ENCODE data around the gene TPCN1.

The TPCN1 gene

DNA sequence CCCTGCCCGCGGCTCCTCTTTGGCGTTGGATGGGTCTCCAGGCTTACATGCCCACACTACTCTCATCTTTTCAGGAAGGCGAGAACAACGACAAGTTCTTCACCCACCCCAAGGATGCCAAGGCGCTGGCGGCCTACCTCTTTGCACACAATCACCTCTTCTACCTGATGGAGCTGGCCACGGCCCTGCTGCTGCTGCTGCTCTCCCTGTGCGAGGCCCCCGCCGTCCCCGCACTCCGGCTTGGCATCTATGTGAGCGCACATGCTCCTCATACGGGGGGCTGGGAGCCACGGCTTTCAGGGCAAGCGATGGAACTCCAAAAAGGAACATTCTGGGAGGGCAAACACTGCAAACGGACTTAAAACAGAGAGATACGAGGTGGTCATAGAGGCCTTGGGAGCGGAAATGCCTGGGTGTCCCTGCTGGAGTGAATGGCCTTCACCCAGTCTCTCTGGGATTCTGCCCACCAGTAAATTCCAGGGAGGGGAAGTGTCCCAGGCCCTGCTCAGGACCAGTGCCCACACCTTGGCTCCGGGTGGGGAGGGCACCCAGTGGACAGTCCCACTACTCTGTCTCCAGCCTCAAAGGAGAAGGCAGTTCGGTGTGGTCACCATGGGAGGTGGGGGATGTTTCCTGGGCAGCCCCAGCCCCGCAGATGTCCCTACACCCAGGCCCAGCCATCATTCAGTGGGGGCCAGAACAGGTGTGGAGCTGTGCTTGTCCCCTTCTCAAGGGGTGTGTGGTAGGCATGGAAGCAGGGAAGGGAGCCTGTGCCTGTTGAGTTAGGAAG is 45.0 kb downstream of the TPCN1 start:
- DNase-seq, result no peak

- DNase-seq, result no peak
Measured at GRCh38 chr12:113267621-113268020, 46.4 kb downstream of the TPCN1 start.

DNA sequence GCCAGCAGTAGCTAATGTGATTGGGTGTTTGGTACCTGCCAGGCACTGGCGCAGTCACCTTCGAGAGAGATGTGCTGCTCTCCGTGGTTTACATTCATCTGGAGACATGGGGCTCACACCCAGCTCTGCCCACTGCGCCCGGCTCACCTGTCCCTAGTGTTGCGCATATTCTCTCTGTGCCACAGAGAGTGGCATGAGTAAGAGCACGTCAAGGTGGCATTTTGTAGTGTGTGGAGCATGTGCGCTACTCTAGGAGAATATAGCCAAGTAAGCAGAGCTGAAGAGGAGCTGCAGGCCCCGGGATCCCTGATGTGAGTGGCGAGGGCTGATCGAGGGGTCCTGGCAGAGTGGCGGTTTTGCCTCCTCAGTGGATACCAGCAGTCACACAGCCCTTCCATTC is 46.9 kb downstream of the TPCN1 start:
- DNase-seq, result no peak

- DNase-seq, result no peak
Measured at GRCh38 chr12:113268621-113269020, 47.4 kb downstream of the TPCN1 start.

GRCh38 chr12:113269257-113269943 is 48.1 kb downstream of the TPCN1 start:
- no peak for DNase-seq

DNA sequence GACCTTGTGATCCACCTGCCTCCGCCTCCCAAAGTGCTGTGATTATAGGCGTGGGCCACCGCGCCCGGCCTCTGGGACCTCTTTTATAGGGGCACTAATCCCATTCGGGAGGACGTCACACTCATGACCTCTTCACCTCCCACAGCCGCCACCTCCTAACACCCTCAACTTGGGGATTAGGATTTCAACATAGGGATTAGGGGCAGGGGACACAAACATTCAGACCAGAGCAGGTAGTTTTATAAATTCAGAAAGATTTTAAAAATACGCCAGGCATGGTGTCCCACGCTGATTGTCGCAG is 49.4 kb downstream of the TPCN1 start:
- DNase-seq, result no peak

- no peak for DNase-seq
Measured at GRCh38 chr12:113271466-113271852, 50.2 kb downstream of the TPCN1 start.

GRCh38 chr12:113271853-113272561 is 50.7 kb downstream of the TPCN1 start:
- DNase-seq, result no peak

DNA sequence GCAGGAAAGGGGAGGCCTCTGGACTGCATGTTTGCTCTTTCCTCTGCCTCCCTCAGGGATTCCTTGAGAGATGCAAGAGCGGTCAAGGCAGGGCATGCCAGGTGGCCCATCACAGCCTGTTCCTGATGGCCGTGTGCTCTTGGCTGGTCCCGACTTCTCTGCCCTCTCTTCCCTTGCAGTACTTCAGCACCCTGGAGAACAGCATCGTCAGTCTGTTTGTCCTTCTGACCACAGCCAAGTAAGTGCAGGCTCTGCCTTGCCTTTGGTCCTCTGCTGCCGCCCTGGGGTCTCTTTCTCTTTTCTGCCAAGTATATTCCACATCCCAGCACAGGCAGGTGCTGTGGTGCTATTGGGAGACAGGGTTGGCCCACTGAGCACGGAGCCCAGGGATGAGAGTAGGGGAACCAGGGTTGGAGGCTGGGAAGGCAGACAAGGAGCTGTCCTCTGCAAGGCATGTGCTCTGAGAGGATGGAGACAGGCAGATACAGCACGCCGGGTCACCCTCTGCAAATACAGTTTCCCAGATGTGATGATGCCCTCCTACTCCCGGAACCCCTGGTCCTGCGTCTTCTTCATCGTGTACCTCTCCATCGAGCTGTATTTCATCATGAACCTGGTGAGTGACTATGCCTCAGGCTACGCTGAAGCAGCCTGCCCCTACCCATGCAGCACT is 51.9 kb downstream of the TPCN1 start:
- DNase-seq, result no peak

DNA sequence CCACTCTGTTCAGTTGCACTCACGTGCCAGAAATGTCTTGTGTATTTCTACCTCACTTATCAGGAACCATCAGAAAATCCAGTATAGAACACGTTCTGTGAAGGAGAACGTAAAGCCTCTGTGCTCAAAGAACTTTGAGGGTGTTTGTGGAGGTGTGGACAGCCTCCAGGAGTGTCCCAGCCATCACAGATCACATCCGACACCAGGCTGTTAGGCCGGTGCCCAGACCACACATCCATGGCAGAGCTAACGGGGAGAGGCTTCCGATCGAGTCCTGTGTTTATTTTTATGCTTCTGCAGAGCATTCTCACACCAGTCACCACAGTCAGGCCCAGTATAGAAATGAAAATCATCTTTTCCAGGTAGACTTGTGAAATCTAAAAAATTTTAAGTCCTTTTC is 53.6 kb downstream of the TPCN1 start:
- DNase-seq, result no peak

- DNase-seq, result no peak
Measured at GRCh38 chr12:113276306-113276705, 55.0 kb downstream of the TPCN1 start.

DNA sequence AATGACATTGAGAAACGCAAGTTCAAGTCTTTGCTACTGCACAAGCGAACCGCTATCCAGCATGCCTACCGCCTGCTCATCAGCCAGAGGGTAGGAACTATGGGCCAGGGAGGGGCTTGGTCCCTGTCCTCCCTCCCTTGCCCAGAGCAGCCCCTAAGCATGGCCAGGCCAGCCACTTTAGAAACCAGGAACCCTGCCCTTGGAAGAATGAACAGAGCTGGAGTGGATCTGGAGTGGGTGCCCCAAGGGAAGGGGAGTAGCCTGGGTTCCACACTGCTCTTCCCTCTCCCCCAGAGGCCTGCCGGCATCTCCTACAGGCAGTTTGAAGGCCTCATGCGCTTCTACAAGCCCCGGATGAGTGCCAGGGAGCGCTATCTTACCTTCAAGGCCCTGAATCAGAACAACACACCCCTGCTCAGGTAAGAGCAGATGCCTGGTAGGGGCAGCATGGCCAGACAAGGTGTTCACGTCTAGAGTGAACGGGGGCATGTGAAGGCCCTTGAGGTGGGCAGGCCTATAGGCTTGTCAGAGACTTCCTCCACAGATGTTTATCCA is 55.8 kb downstream of the TPCN1 start:
- DNase-seq, result no peak

GRCh38 chr12:113277511-113277910 is 56.2 kb downstream of the TPCN1 start:
- no peak for DNase-seq

GRCh38 chr12:113278141-113278540 is 56.9 kb downstream of the TPCN1 start:
- DNase-seq, result no peak

DNA sequence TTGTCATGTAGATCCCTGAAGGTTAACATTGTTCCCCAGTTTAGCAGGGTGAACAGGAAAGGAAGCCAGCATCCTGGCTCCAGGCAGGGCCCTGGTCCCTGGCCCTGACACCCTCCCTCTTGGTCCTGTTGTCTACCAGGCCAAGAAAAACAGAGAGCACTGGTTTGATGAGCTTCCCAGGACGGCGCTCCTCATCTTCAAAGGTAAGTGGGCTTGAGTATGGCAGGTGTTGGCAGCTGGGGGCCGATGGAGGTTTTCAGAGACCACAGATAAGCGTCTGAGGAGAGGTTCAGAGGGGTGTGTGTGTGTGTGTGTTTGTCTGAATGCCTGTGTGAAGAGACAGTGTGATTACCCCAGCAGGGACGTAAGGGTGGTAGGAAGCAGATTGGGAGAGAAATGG is 57.4 kb downstream of the TPCN1 start:
- no peak for DNase-seq

- no peak for DNase-seq
Measured at GRCh38 chr12:113284751-113285150, 63.5 kb downstream of the TPCN1 start.

GRCh38 chr12:113285679-113286610 is 64.7 kb downstream of the TPCN1 start:
- DNase-seq, result no peak

DNA sequence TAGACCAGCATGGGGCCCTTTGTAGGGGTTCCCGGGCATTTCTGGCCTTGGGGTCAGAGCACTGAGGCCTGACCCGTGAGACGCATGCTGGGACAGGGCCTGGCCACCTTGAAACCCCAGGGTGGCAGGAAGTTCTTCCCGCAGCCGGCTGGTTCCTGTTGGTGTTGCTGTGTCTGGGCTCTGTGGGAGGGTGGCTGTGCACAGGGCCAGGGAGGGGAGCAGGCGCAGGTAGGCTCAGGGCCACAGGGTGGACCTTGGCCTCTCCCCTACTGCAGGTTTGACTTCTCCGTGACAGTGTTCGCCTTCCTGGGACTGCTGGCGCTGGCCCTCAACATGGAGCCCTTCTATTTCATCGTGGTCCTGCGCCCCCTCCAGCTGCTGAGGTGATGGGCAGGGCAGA is 65.4 kb downstream of the TPCN1 start:
- no peak for DNase-seq

DNA sequence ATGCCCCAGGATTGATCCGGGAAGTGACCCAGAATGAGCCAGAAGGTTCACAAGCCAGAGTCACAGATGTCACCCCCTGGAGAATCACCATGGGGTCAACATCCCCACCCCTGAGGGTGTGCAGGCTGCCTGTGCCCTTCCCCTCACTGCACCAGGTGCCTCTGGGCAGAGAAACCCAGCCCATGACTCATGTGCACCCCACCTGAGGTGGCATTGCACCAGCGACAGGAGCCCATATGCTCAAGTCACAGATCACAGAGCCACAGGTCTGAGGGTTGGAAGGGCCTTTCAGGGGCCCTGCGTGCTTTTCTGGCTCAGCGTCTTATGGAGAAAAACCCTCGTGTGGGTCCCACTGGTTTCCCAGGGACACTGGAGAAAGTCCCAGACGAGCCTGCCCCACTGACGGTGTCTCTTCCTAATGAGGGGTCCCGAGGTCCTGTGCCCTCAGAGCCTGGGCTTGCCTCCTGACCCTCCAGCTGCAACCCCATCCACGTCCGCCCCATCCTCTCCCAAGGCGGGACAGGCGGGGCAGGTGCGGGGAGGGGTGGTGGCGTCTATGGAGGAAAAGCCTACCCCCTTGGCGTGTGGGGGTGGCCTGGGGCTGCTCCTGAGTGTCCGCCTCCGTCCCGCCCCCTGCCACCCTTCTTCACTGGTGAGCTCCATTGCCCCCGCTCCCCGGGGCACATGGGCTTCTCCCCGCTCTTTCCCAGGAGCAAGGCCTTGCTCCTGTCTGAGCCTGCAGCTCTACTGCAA is 66.1 kb downstream of the TPCN1 start:
- no peak for DNase-seq

DNA sequence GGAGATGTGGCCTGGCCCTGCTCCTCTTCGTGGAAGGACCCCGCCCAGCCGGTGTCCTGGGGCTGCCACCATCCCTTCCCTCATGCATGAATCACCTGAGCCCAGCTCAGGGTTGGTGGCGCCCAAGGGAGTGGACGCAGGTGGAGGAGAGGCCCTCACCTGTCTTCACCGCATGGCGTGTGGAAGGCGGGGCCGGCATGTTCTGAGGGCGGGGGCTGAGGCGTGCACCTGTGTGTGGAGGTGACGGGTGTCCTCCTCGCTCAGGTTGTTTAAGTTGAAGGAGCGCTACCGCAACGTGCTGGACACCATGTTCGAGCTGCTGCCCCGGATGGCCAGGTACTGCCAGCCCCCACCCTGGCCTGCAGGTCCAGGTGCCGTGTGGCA is 66.6 kb downstream of the TPCN1 start:
- no peak for DNase-seq

DNA sequence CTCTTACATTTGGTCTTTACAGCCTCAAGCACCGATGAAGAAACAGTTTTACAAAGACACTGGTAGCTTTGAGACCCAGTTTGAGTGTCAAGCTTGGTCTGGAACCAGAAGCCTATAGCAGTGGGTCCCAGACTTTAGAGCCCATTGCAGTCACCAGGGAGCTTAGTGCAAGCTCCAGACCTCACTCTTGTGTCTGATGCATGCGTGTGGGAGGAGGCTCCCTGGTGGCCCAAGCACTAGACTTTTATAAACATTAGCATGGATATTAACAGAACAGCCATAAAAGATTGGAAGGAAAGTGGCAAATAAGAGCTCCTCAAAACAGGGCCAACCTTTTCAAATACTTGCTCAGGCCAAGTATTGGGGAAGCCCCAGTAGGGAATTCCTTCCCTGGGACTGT is 68.1 kb downstream of the TPCN1 start:
- DNase-seq, result no peak
